Endothelial cell (in vitro differentiated cells): ENCODE measurements around the gene ANKS1A. TPM values are rescaled to one million over a fixed set of nuclear protein-coding genes. Genes with fewer than 3 reads are reported as not detected.

ENCODE experiments used
- DNase-seq: peaks from one replicate; pipeline ENCODE4 v3.0.0; 2021; ENCODE audit warnings: low spot score
- H3K27ac Mint-ChIP-seq: one replicate; pipeline ENCODE4 v1.8.0; 2021; ENCODE audit warnings: mixed read lengths, inconsistent platforms; ENCODE audit not compliant: unreplicated experiment
- H3K27me3 Mint-ChIP-seq: one replicate; pipeline ENCODE4 v1.8.0; 2021; ENCODE audit warnings: mild to moderate bottlenecking, moderate library complexity, mixed read lengths, inconsistent platforms; ENCODE audit not compliant: unreplicated experiment
- H3K36me3 Mint-ChIP-seq: one replicate; pipeline ENCODE4 v1.8.0; 2021; ENCODE audit warnings: mild to moderate bottlenecking, low read depth, mixed read lengths, inconsistent platforms; ENCODE audit not compliant: unreplicated experiment
- H3K4me1 Mint-ChIP-seq: one replicate; pipeline ENCODE4 v1.8.0; 2021; ENCODE audit warnings: mild to moderate bottlenecking, mixed read lengths, inconsistent platforms; ENCODE audit not compliant: unreplicated experiment
- H3K4me3 Mint-ChIP-seq: one replicate; pipeline ENCODE4 v1.8.0; 2021; ENCODE audit warnings: mild to moderate bottlenecking, mixed read lengths, inconsistent platforms; ENCODE audit not compliant: unreplicated experiment
- H3K9me3 Mint-ChIP-seq: one replicate; pipeline ENCODE4 v1.8.0; 2021; ENCODE audit warnings: mixed read lengths, inconsistent platforms; ENCODE audit not compliant: unreplicated experiment
- CTCF ChIP-seq: fragments of 200-600 bp; sonication (generic); IDR thresholded peaks from one replicate; pipeline ENCODE4 v1.5.0; 2021; ENCODE audit warnings: antibody characterized with exemption; ENCODE audit not compliant: unreplicated experiment
- total RNA-seq: library from RNA; stranded (reverse); fragmentation: NEBNext Ultra II Directional; extraction: Animal tissue kit (Norgen Biotek cat#: 25700); gene quantifications from one replicate; pipeline ENCODE4 v1.2.1, GENCODE V29; 2021; ENCODE audit not compliant: unreplicated experiment

Gene ANKS1A
- total RNA-seq, 1 donor from 2014 or later: 20.1 TPM

- H3K27ac Mint-ChIP-seq: no peak overlapping the region
- peaks cover 10% of the 10 kb centered on the region for H3K4me1 Mint-ChIP-seq
- H3K9me3 Mint-ChIP-seq: no peaks in the 10 kb centered on the region
- peaks cover 3% of the 10 kb centered on the region for H3K36me3 Mint-ChIP-seq
- no peak overlapping the region for H3K4me3 Mint-ChIP-seq
- DNase-seq: no peak
- H3K27me3 Mint-ChIP-seq: peaks cover 3% of the 10 kb centered on the region
- TF ChIP-seq CTCF: no peak
Measured at GRCh38 chr6:35056952-35057351, 167.9 kb downstream of the ANKS1A start.

- peaks cover 3% of the 10 kb centered on the region for H3K36me3 Mint-ChIP-seq
- peaks cover 10% of the 10 kb centered on the region for H3K4me1 Mint-ChIP-seq
- DNase-seq: no peak
- no peak for TF ChIP-seq CTCF
- no peaks in the 10 kb centered on the region for H3K9me3 Mint-ChIP-seq
- H3K4me3 Mint-ChIP-seq: no peak overlapping the region
- no peak overlapping the region for H3K27ac Mint-ChIP-seq
- peaks cover 3% of the 10 kb centered on the region for H3K27me3 Mint-ChIP-seq
Measured at GRCh38 chr6:35057449-35058357, 168.6 kb downstream of the ANKS1A start.

- Mint-ChIP-seq H3K27ac (no peak overlapping the region), H3K4me1 (peaks cover 14% of the 10 kb centered on the region), H3K4me3 (no peak overlapping the region), H3K36me3 (peaks cover 4% of the 10 kb centered on the region), H3K27me3 (peaks cover 3% of the 10 kb centered on the region), H3K9me3 (no peaks in the 10 kb centered on the region)
- no peak for DNase-seq
- TF ChIP-seq CTCF: no peak
Measured at GRCh38 chr6:35058358-35058675, 169.3 kb downstream of the ANKS1A start.

GRCh38 chr6:35058865-35059522 lies 169.9 kb downstream of the ANKS1A start:
- no peak for TF ChIP-seq CTCF
- peak overlapping the region; percentile 65 for H3K27ac Mint-ChIP-seq
- no peaks in the 10 kb centered on the region for H3K9me3 Mint-ChIP-seq
- peaks cover 3% of the 10 kb centered on the region for H3K27me3 Mint-ChIP-seq
- H3K4me3 Mint-ChIP-seq: no peak overlapping the region
- H3K36me3 Mint-ChIP-seq: peaks cover 8% of the 10 kb centered on the region
- H3K4me1 Mint-ChIP-seq: peaks cover 19% of the 10 kb centered on the region
- DNase-seq: no peak
